HG02610 (cell line): ENCODE data around the gene C21orf58.
A peak's percentile ranks its signal among the peaks of the same experiment; 100 is the strongest.

ENCODE experiments used
- ATAC-seq: cut with Tn5 transposase; IDR thresholded peaks from one replicate; pipeline ENCODE4 v1.9.1; 2021; ENCODE audit warnings: mild to moderate bottlenecking, moderate library complexity; ENCODE audit not compliant: unreplicated experiment

The C21orf58 gene

DNA sequence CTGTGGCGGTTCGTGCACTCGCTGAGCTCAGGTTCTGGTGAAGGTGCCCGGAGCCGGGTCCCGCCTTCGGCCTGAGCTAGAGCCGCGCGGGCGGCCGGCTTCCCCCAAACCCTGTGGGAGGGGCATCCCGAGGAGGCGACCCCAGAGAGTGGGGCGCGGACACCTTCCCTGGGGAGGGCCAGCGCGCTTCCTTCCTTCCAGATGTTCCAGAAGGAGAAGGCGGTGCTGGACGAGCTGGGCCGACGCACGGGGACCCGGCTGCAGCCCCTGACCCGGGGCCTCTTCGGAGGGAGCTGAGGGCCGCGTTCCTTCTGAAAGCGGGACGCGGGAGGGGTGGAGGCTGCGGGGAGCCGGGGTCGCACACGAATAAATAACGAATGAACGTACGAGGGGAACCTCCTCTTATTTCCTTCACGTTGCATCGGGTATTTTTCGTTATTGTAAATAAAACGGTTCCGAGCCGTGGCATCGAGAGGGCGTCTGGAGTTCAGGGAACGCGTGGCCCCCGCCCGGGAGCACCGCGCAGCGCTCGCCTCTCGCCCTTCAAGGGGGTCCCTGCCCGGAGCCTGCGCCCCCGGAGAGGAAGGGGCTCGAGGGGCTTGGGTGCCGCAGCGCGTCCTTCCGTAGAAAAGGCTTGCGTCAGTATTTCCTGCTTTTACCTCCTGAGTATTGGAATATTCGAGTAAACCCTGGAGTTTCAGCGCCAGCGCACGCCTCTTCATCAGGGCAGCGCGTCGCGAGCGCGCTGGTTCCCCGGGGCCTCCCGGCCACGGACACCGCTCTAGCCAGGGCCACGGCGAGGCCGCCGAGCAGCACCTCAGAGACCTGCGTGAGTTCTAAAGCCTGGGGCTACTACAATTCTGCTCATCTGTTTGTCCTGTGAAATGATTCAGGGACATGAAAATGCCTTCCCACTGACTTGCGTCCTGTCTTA lies 26.1 kb downstream of the C21orf58 start:
- ATAC-seq = no peak

GRCh38 chr21:46295996-46296752 lies 27.5 kb downstream of the C21orf58 start:
- ATAC-seq = no peak

DNA sequence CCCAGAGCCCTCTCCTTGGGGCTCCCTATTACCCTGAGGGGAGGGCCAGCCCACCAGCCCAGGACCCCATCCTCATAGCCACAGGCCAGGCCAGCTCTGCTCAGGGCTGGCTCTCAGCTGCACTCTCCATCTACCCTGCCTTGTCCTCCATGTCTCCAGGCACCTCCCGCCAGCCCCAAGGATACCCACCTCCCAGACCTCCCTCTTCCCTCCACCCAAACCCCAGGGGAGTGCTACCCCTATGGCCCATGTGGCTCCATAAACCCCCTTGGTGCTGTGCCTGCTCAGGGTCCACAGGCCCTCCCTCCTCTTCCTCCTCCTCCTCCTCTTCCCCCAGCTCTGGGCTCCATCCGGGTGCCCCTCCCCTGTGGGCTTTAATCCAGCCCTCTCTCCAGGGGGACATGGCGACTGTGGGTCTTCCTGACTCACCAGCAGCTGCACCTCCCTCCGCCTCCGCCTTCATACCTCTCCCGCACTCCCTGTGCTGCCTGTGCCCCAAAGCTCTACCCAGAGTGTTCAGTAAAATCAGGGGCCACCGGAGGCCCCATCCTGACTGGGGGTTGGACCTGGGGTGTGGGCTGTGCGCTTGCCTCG lies 28.4 kb downstream of the C21orf58 start:
- no peak for ATAC-seq

DNA sequence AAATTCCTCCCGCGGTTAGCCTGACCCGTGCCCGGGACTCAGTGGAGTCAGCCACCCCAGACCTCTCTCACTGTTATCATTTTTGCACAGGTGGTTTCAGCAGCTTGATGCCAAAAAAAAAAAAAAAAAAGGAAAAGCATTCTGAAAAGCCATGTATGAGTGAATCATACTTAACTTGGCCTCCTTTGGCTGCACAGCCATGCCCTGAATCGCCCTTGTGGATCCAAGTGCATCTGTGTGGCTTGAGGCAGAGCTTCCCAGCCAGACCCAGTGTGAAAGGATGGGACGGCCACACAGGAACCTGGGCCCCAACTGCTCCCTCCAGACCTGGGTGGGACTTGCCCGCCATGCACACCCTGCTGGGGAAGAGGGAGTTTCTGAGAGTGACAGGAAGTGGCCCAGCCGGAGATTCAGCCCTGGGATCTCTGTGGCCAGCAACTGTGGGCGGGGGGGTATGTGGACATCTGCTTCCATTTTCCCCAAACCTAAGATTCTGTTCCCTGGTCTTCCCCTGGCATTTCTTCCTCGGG lies 29.0 kb downstream of the C21orf58 start:
- no peak for ATAC-seq

GRCh38 chr21:46291561-46291960 lies 32.1 kb downstream of the C21orf58 start:
- ATAC-seq = no peak

- no peak for ATAC-seq
Measured at GRCh38 chr21:46289655-46290179, 34.0 kb downstream of the C21orf58 start.

DNA sequence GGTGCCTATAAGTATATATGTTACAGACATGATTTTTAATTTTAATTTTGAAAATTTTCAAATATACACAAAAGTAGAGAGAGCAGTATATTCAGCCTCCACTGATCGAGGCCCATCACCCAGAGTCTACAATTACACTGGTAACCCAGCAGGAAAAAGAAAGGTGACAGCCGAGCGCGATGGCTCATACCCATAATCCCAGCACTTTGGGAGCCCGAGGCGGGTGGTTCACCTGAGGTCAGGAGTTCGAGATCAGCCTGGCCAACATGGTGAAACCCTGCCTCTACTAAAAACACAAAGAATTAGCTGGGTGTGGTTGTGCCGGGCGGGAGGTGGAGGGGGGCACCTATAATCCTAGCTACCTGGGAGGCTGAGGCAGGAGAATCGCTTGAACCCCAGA lies 36.1 kb downstream of the C21orf58 start:
- ATAC-seq = no peak

DNA sequence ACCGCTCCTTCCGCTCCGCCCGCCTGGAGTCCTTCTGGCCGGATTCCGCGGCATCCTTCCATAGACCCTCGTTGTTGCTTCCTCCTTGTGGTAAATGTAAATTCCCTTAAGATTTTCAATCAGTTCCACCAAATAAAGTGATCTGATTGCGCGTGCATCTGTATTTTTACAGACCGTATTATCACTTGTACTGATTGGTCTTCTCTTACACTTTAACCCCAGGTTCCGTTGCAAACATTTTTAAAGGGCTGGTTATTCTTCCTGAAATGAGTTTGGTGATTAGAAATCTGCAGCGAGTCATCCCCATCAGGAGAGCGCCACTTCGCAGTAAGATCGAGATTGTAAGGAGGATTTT lies 37.0 kb downstream of the C21orf58 start:
- no peak for ATAC-seq

- ATAC-seq = peak; percentile 77
Measured at GRCh38 chr21:46285761-46286647, 37.7 kb downstream of the C21orf58 start, which contains the start of gene YBEY. YBEY (plus strand) TSS chr21:46286342; CDS start chr21:46286914, 572 bp downstream.

DNA sequence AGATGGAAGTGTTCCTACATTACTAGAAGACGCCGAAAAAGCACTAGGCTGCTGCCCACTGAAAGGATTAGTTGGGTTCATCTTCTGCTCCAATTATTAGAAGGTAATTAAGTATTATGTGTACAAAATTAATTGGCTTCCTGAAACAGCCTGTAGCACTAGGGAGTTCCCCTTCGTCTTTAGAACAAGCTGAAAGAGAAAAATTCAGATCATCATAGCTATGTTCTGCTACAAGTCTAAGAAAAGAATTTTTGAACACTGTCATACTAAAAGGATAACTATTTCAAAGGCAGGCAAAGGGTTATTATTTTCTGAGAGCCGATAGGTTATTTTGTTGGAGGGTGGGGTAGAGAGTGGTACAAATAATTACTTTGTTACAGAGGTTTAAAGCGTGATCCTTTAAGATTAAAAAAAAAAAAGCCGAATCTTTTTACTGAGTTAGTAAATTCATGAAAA lies 38.4 kb downstream of the C21orf58 start, which contains the start of gene MCM3AP:
Gene MCM3AP (minus strand): TSS at position 406 of the 456 bp plus-strand sequence. CDS start 325 bp downstream, at position 81.
- no peak for ATAC-seq

GRCh38 chr21:46284733-46285132 lies 38.9 kb downstream of the C21orf58 start:
- no peak for ATAC-seq

GRCh38 chr21:46284077-46284644 lies 39.5 kb downstream of the C21orf58 start:
- no peak for ATAC-seq

GRCh38 chr21:46274797-46275390 lies 48.8 kb downstream of the C21orf58 start:
- no peak for ATAC-seq

DNA sequence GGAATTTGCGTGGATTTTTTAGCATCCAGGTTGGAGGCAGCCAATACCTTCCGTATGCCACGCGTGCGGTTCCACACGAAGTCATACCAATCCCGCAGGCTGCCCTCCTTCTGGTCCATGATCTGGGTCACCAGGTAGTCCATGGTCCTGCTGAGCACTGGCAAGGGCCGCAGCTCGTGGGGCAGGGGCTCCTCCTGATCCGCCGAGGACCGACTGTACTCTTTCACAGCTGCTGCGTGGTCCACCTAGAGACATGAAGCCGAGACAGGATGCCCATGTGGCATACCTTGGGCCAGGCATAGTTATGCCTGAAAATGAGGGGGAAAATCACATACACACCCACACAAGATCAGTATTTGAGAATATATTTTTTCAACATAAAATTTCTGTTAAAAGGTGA lies 50.3 kb downstream of the C21orf58 start:
- no peak for ATAC-seq

DNA sequence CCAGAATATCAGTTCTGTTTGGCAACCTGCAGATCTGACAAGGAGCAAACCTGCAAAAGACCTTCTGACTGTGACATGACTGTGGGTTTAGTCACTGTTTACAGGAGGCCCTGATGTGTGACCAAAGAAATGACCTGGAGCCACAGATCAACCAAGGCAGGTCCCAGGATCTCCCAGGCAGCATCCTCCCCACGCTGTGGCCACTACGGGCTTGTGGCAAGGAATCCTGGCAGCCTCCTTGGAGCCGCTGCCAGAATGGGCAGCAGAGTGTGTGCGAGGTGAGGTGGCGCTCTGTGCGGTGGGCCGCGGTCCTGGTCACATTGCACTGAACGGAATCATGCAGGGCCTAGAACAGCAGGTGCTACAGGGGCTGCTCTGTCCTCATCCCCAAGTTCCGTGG lies 54.2 kb downstream of the C21orf58 start:
- ATAC-seq = no peak

GRCh38 chr21:46268371-46268770 lies 55.3 kb downstream of the C21orf58 start:
- ATAC-seq = no peak

- no peak for ATAC-seq
Measured at GRCh38 chr21:46266946-46267345, 56.7 kb downstream of the C21orf58 start.

GRCh38 chr21:46265736-46266525 lies 57.7 kb downstream of the C21orf58 start:
- no peak for ATAC-seq
